ENCODE measurements around the gene SEMA6A.

The SEMA6A gene

GRCh38 chr5:116495786-116496357 lies 78.8 kb downstream of the SEMA6A start:
- DNase-seq (ENCODE audit: insufficient read length, low spot score): no peak
- TF ChIP-seq POLR2A (IDR thresholded peaks at IDR 0.05; ENCODE audit: low read depth, low read length): no peak
- FAIRE-seq: no peak

GRCh38 chr5:116494784-116495450 lies 79.7 kb downstream of the SEMA6A start:
- DNase-seq (ENCODE audit: insufficient read length, low spot score): no peak
- no peak for TF ChIP-seq POLR2A (IDR thresholded peaks at IDR 0.05; ENCODE audit: low read depth, low read length)
- FAIRE-seq: no peak

- no peak for TF ChIP-seq POLR2A (IDR thresholded peaks at IDR 0.05; ENCODE audit: low read depth, low read length)
- no peak for DNase-seq (ENCODE audit: insufficient read length, low spot score)
- no peak for FAIRE-seq
Observed at GRCh38 chr5:116492776-116493175, 81.8 kb downstream of the SEMA6A start.

GRCh38 chr5:116492016-116492623 lies 82.5 kb downstream of the SEMA6A start:
- DNase-seq (ENCODE audit: insufficient read length, low spot score): peak; percentile 9
- FAIRE-seq: peak; percentile 20
- no peak for TF ChIP-seq POLR2A (IDR thresholded peaks at IDR 0.05; ENCODE audit: low read depth, low read length)

GRCh38 chr5:116488356-116489041 lies 86.1 kb downstream of the SEMA6A start:
- TF ChIP-seq POLR2A (IDR thresholded peaks at IDR 0.05; ENCODE audit: low read depth, low read length): no peak
- no peak for FAIRE-seq
- no peak for DNase-seq (ENCODE audit: insufficient read length, low spot score)

GRCh38 chr5:116487045-116487444 lies 87.6 kb downstream of the SEMA6A start:
- FAIRE-seq: no peak
- DNase-seq (ENCODE audit: insufficient read length, low spot score): no peak
- TF ChIP-seq POLR2A (IDR thresholded peaks at IDR 0.05; ENCODE audit: low read depth, low read length): no peak

GRCh38 chr5:116486588-116486987 lies 88.0 kb downstream of the SEMA6A start:
- DNase-seq (ENCODE audit: insufficient read length, low spot score) (no peak), FAIRE-seq (no peak)
- TF ChIP-seq POLR2A (IDR thresholded peaks at IDR 0.05; ENCODE audit: low read depth, low read length): no peak

- no peak for TF ChIP-seq POLR2A (IDR thresholded peaks at IDR 0.05; ENCODE audit: low read depth, low read length)
- no peak for DNase-seq (ENCODE audit: insufficient read length, low spot score)
- FAIRE-seq: no peak
Observed at GRCh38 chr5:116484645-116485044, 90.0 kb downstream of the SEMA6A start.

- no peak for DNase-seq (ENCODE audit: insufficient read length, low spot score)
- TF ChIP-seq POLR2A (IDR thresholded peaks at IDR 0.05; ENCODE audit: low read depth, low read length): no peak
- FAIRE-seq: no peak
Observed at GRCh38 chr5:116482394-116482793, 92.2 kb downstream of the SEMA6A start.

GRCh38 chr5:116480894-116481510 lies 93.6 kb downstream of the SEMA6A start:
- TF ChIP-seq POLR2A (IDR thresholded peaks at IDR 0.05; ENCODE audit: low read depth, low read length): no peak
- no peak for DNase-seq (ENCODE audit: insufficient read length, low spot score)
- no peak for FAIRE-seq

- no peak for DNase-seq (ENCODE audit: insufficient read length, low spot score)
- no peak for TF ChIP-seq POLR2A (IDR thresholded peaks at IDR 0.05; ENCODE audit: low read depth, low read length)
- no peak for FAIRE-seq
Observed at GRCh38 chr5:116479776-116480675, 94.6 kb downstream of the SEMA6A start.

GRCh38 chr5:116478491-116478890 lies 96.1 kb downstream of the SEMA6A start:
- no peak for TF ChIP-seq POLR2A (IDR thresholded peaks at IDR 0.05; ENCODE audit: low read depth, low read length)
- FAIRE-seq (no peak), DNase-seq (ENCODE audit: insufficient read length, low spot score) (no peak)

GRCh38 chr5:116476897-116477537 lies 97.6 kb downstream of the SEMA6A start:
- no peak for FAIRE-seq
- no peak for DNase-seq (ENCODE audit: insufficient read length, low spot score)

More at GRCh38 chr5:116476897-116477537, 97.6 kb downstream of the SEMA6A start:
- no peak for TF ChIP-seq POLR2A (IDR thresholded peaks at IDR 0.05; ENCODE audit: low read depth, low read length)

Measured in H54 (cell line).